Activated T-cell treated with anti-CD3 and anti-CD28 coated beads, Interleukin-2, amount 50 U/mL, for 1 hour (primary cell): Measurements from ENCODE around the gene TP53TG5.

Source experiments
- DNase-seq: peaks from one replicate; pipeline ENCODE4 v3.0.0-alpha.2; 2020

Gene TP53TG5

DNA sequence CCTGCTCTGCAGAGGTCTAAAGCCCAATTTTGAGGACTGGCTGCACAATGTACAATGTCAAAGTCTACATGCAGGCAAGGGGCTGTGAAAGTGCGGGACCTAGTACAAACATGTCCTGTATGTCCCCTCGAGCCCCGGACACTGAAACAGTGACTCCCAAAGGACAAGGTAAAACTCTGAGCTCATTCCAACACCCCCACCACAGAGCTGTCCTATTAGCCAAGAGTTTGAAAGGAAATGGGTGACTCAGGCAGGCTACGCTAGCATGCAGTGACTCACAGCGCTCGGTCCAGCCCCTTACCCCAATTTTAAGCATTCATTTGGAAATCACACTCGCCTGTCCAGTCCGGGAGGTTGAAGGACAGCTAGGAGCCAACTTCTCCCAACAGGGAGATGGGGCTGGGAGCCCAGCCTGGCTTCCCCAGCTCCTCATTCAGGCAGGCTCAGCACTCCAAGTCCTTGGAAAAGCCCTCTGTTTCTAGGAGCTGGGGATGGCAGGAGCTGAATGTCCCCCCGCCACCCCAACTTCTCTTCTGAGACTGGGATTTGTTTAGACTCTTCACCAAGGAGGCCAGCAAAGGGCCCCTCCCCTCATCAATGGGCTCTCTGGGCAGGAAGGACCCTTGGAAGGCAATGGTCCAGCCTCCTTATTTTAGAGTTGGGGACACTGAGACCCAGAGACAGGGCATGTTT, 33.8 kb downstream of the TP53TG5 start:
- no peak for DNase-seq

- DNase-seq, result no peak
Measured at GRCh38 chr20:45343532-45344167, 34.5 kb downstream of the TP53TG5 start.

- DNase-seq, result no peak
Measured at GRCh38 chr20:45342855-45343531, 35.1 kb downstream of the TP53TG5 start.

DNA sequence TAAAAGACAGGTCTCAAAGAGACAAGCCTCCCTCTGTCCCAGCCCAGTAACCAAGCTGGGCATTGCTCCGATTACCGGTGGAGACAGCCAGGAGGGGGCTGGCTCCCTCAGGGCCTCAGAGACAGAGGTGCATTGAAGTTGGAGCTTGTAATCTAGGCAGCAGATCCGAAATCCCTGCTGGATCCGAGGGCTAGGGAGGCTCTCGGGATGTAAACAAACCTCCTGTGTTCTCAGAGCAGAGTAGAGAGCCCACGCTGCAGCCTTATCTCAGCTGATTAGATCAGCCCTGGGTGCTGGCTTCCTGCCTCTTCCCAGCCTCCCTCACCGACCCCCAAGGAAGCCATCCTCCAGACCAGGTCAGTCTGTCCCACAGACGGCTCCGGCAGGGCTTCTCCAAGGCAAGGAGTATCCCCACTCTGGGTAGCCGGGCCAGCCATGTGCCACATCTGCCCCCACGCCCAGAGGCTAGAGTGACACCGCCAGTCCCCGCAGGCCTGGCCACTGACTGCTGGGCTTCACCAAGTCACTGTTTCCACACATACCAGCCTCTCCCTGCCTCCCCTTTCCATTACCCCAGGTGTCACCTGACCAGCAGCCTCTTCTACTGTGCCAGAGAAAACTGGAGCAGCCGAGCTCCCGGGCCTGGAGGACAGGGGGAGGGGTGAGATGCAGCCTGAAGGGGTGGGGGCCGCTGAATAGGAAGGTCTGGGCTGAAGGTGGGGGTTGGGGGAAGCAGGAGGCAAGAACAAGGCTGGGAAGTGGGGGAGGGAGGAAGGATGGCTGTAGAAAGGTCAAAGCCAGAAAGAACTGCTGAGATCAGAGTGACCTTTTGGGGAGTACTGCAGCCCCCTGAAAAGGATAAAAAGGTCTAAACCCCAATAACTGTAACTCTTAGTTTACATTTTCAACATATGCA, 35.9 kb downstream of the TP53TG5 start:
- DNase-seq, result no peak

DNA sequence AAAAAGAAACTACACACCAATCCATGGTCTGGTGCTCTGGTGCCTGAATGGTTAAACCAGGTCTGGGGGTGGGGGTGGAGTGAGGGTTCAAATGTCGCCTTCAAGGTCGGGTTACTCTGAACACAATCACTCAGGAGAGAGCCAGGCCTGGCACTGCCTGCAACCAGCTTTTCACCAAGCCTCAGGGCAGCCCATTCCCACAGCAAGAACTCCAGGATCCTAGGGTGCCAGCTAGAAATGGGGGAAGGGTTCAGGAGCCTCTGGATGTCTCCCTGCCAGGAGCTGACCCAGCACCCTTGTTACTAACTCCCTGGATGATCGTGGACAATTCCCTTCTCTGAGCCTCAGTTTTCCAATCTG, 36.6 kb downstream of the TP53TG5 start:
- no peak for DNase-seq

- no peak for DNase-seq
Measured at GRCh38 chr20:45340951-45341350, 37.2 kb downstream of the TP53TG5 start.

GRCh38 chr20:45340236-45340847, 37.8 kb downstream of the TP53TG5 start:
- no peak for DNase-seq

DNA sequence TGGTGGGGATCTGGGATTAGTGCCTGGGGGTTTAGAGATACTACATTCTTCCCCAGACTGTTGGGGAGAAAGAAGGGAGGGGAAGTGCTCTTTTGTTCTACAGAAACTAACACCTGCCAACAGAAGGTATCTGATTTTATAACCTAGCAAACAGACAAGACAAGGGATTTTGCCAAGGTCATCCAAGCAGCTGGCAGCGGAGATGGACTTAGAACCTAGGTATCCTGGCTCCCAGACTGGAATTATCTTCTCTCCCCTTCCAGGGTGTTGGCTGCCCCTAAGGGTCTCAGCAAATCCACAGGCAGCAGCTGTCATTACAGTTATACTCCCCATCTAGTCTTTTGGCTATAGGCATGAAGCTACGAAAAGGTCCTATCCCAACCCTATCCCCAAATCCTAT, 38.3 kb downstream of the TP53TG5 start:
- no peak for DNase-seq

DNA sequence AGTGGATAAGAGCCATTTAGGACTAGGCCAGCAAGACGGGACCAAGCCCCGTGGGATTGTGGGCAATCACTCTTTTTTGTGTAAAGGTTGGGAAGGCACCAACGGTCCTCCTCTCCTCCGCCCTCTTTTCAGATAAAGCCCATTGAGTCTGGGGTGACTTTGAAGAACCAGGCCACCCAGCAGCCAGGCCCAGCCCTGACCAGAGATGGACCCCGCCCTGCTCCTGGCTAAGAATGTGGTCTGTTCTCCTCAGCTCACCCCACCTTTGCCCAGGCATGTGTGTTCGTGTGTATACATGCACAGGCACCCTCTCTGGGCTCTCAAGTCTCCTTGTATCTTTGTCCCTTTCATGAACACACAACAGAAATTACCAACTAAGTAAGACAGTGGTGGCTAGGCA, 39.0 kb downstream of the TP53TG5 start:
- DNase-seq, result no peak

GRCh38 chr20:45338121-45339030, 39.7 kb downstream of the TP53TG5 start:
- no peak for DNase-seq

DNA sequence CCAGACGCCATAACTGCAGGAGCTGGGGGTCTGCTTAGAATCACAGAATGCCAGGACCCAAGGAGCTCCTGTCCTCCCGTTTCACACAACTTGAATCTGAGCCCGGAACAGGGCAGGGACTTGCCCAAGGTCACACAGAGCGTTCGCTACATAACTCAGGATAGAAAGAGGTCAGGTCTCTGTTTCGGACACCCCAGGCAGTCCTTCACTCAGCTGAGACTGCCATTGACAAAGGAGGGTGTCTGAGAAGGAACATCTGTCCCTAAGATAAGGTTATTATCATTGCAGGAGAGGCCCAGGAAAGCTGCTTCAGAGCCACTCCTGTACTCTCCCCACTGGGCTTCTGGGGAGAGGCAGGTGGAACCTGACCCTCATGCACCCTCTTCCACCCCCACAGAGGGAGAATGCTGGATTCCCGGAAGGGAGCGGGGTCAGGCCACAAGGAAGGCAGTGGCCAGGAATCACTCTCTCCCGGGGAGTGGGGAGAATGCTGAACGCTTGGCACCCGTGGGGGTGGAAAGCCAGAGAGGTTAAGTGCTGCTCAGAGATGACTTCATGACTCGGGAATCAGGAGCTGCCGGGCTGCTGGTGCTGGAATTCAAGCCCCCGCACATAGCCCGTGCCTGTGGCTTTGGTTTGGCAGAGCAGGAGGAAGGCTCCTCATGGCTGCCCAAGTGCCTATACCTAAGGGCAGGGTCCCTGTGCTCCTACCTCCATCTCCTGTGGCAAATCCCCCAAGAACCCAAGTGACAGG, 40.6 kb downstream of the TP53TG5 start:
- no peak for DNase-seq

GRCh38 chr20:45336530-45337366, 41.4 kb downstream of the TP53TG5 start:
- DNase-seq, result no peak

DNA sequence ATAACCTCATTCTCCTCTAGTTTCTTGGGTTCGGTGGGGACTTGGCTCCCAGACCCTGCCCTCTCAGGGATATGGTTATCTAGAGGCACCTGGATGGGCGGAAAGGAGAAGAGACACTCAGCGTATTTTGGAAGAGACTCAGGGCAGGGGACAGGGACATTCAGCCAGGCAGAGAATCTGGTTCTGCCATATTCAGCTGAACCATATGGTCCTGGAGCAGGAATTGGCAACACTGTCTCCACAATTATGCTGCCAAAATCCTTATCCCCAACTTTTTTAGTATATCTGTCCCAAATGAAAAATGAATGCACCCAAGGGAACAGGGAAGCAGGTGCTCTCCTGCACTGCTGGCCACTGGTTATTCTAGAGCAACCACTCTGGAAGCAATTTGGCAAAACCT, 47.6 kb downstream of the TP53TG5 start:
- no peak for DNase-seq

DNA sequence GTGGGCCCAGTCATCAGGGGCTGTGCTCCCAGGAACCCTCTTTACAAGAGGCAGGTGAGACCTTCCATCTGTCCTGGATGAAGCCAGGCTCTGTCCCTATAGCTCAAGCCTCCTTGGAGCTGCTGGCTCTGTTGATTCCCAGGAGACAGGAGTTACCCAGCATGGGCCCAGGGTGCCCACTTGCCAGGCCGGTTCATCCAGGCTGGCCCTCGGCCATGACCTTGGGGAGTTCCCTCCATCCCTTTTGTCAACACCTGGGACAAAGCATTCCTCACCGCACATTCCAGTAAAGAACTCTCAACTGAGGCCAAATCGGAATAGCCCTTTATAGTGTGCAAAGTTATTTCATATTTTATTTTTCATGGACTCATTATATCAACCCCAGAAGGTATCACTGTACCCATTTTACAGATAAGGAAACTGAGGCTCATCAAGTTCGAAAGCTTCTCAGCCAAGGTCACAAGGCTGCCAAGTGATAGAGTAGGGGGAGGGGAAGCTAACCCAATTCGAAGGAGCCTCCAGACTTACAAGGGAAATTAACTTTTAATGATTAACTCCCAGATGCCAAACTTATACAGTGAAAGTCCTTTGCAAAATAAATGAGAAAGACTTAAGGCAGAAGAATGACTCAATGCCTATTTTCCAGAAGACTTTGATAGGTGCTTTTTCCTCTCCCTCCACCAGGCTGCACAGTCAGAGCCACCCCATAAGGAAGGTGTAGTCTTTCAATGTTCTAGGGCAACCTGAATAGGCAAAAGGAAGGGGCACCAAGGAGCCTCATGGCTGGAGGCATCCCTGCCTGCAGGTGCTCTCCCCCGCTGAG, 48.4 kb downstream of the TP53TG5 start:
- no peak for DNase-seq

GRCh38 chr20:45328451-45328850, 49.7 kb downstream of the TP53TG5 start:
- DNase-seq, result no peak

- no peak for DNase-seq
Measured at GRCh38 chr20:45325371-45325770, 52.8 kb downstream of the TP53TG5 start.

- no peak for DNase-seq
Measured at GRCh38 chr20:45323731-45324130, 54.4 kb downstream of the TP53TG5 start.

GRCh38 chr20:45322952-45323383, 55.2 kb downstream of the TP53TG5 start:
- no peak for DNase-seq
